SK-N-SH (cell line): ENCODE measurements around the gene CDH18. TPM values are rescaled to one million over a fixed set of nuclear protein-coding genes. Genes with fewer than 3 reads are reported as not detected.

ENCODE experiments used
- CTCF ChIA-PET: fragments of 300-600, 350-600 bp; formaldehyde crosslinking; extraction: SDS; loops from one replicate; lab custom pipeline; 2021; lab: Yijun Ruan, JAX
- POLR2A ChIA-PET: fragments of 350-600 bp; sonication (Branson Sonifier 250); formaldehyde crosslinking; extraction: SDS; loops from one replicate; lab custom pipeline; 2020; ENCODE audit warnings: antibody characterized with exemption, inconsistent platforms; lab: Yijun Ruan, JAX
- DNase-seq: peaks from one replicate; pipeline ENCODE4 v3.0.0; 2012
- H2AFZ ChIP-seq: fragments of 200-600 bp; sonication (generic); 2 replicates; pipeline ENCODE4 v1.8.1; 2016; ENCODE audit warnings: antibody characterized with exemption, mild to moderate bottlenecking, low read depth
- H3F3A ChIP-seq: fragments of 200-600 bp; sonication (generic); replicated peaks from 2 replicates; pipeline ENCODE3; 2016; ENCODE audit warnings: antibody characterized with exemption, mild to moderate bottlenecking; ENCODE audit not compliant: insufficient read depth
- H3K27ac ChIP-seq, 2 experiments: fragments of 200-500 bp in 1 of 2; fragments of 200-600 bp in 1 of 2; sonication (Bioruptor generic) in 1 of 2; sonication (generic), shearing (Covaris generic) in 1 of 2; 2 replicates each; pipeline versions ENCODE4 v1.5.1 to v1.6.1; 2014 to 2016; ENCODE audit warnings: low read depth in 2 of 2, inconsistent platforms in 1 of 2, low read length in 1 of 2, mild to moderate bottlenecking in 1 of 2, mixed read lengths in 1 of 2
- H3K27me3 ChIP-seq: fragments of 200-600 bp; sonication (generic), shearing (Covaris generic); 2 replicates; pipeline ENCODE4 v1.6.1; 2016; ENCODE audit warnings: mixed run types; ENCODE audit not compliant: insufficient read depth
- H3K36me3 ChIP-seq, 2 experiments: fragments of 200-500 bp in 1 of 2; fragments of 200-600 bp in 1 of 2; sonication (Bioruptor generic) in 1 of 2; sonication (generic) in 1 of 2; replicated peaks in 1 of 2; 2 replicates each; pipeline versions ENCODE3 to v1.5.1; 2014 to 2016; ENCODE audit warnings: low read length in 1 of 2, mild to moderate bottlenecking in 1 of 2; ENCODE audit not compliant: insufficient read depth in 2 of 2, control insufficient read depth in 1 of 2
- H3K4me1 ChIP-seq, 2 experiments: fragments of 200-500 bp in 1 of 2; fragments of 200-600 bp in 1 of 2; sonication (Bioruptor generic) in 1 of 2; sonication (generic), shearing (Covaris generic) in 1 of 2; 2 replicates each; pipeline versions ENCODE4 v1.5.1 to v1.6.1; 2014 to 2016; ENCODE audit warnings: low read depth in 1 of 2, low read length in 1 of 2, mixed run types in 1 of 2; ENCODE audit not compliant: insufficient read depth in 2 of 2, control insufficient read depth in 1 of 2
- H3K4me2 ChIP-seq: fragments of 200-600 bp; sonication (generic), shearing (Covaris generic); 2 replicates; pipeline ENCODE4 v1.6.1; 2017; ENCODE audit warnings: mixed run types
- H3K4me3 ChIP-seq, 2 experiments: fragments of 200-500 bp in 1 of 2; fragments of 200-600 bp in 1 of 2; sonication (Bioruptor generic) in 1 of 2; sonication (generic), shearing (Covaris generic) in 1 of 2; 2 replicates each; pipeline versions ENCODE4 v1.5.1 to v1.8.1; 2014 to 2016; ENCODE audit warnings: low read depth in 2 of 2, inconsistent platforms in 1 of 2, low read length in 1 of 2, mild to moderate bottlenecking in 1 of 2, mixed read lengths in 1 of 2, moderate library complexity in 1 of 2
- H3K79me2 ChIP-seq: fragments of 200-600 bp; sonication (generic); 2 replicates; pipeline ENCODE4 v1.8.1; 2017; ENCODE audit warnings: mild to moderate bottlenecking; ENCODE audit not compliant: insufficient read depth
- H3K9ac ChIP-seq: fragments of 200-600 bp; sonication (generic); 2 replicates; pipeline ENCODE4 v1.6.1; 2017; ENCODE audit warnings: mixed run types
- H3K9me2 ChIP-seq: fragments of 200-600 bp; sonication (generic); 2 replicates; pipeline ENCODE4 v1.6.1; 2017; ENCODE audit warnings: mixed run types
- H3K9me3 ChIP-seq: fragments of 200-600 bp; sonication (generic); 2 replicates; pipeline ENCODE4 v1.6.1; 2017; ENCODE audit warnings: mixed run types, mild to moderate bottlenecking, moderate library complexity
- H4K20me1 ChIP-seq: fragments of 200-600 bp; sonication (generic); 2 replicates; pipeline ENCODE4 v1.6.1; 2017; ENCODE audit warnings: mild to moderate bottlenecking, mixed run types; ENCODE audit not compliant: insufficient read depth
- CHD2 ChIP-seq: fragments of 150-350 bp; IDR thresholded peaks from 2 replicates; pipeline ENCODE4 v1.6.1; 2018; ENCODE audit warnings: low read length; ENCODE audit not compliant: partially characterized antibody
- CTCF ChIP-seq: fragments of 200-600 bp; sonication (generic); IDR thresholded peaks from 2 replicates; pipeline ENCODE4 v1.6.1; 2017; ENCODE audit warnings: antibody characterized with exemption, mild to moderate bottlenecking, moderate library complexity
- ELF1 ChIP-seq: IDR thresholded peaks from 2 replicates; pipeline ENCODE4 v1.4.0; 2012
- EZH2phosphoT487 ChIP-seq: fragments of 200-600 bp; sonication (generic); IDR thresholded peaks from 2 replicates; pipeline ENCODE4 v1.6.1; 2017; ENCODE audit warnings: low read depth, mixed run types, mild to moderate bottlenecking, antibody characterized with exemption, moderate library complexity, borderline replicate concordance
- GATA2 ChIP-seq: sonication (generic); formaldehyde crosslinking; IDR thresholded peaks from 2 replicates; pipeline ENCODE4 v1.5.0; 2020; ENCODE audit warnings: mild to moderate bottlenecking, missing genetic modification reagents
- IRF3 ChIP-seq: fragments of 150-350 bp; IDR thresholded peaks from 2 replicates; pipeline ENCODE4 v1.6.1; 2016; ENCODE audit warnings: mild to moderate bottlenecking, low read depth, low read length
- JUND ChIP-seq: IDR thresholded peaks from 2 replicates; pipeline ENCODE4 v1.4.0; 2012
- MEF2A ChIP-seq: IDR thresholded peaks from 2 replicates; pipeline ENCODE4 v1.4.0; 2012; ENCODE audit warnings: low read depth, borderline replicate concordance
- MXI1 ChIP-seq: IDR thresholded peaks from 2 replicates; pipeline ENCODE4 v1.6.1; 2012; ENCODE audit warnings: mild to moderate bottlenecking, low read depth, low read length, improper control_type of control experiment
- NFIC ChIP-seq: IDR thresholded peaks from 2 replicates; pipeline ENCODE4 v1.4.0; 2012; ENCODE audit warnings: borderline replicate concordance
- PBX3 ChIP-seq: IDR thresholded peaks from 2 replicates; pipeline ENCODE4; 2012
- POLR2AphosphoS5 ChIP-seq: IDR thresholded peaks from 2 replicates; pipeline ENCODE4 v1.6.1; 2012; ENCODE audit warnings: low read depth, low read length
- RAD21 ChIP-seq: IDR thresholded peaks from 2 replicates; pipeline ENCODE4 v1.6.1; 2012; ENCODE audit warnings: mild to moderate bottlenecking, low read length
- TCF12 ChIP-seq: IDR thresholded peaks from 2 replicates; pipeline ENCODE4 v1.4.0; 2012
- TEAD4 ChIP-seq: IDR thresholded peaks from 2 replicates; pipeline ENCODE4 v1.4.0; 2012; ENCODE audit warnings: mild to moderate bottlenecking, borderline replicate concordance; ENCODE audit not compliant: insufficient read depth
- USF1 ChIP-seq: IDR thresholded peaks from 2 replicates; pipeline ENCODE4 v1.4.0; 2012; ENCODE audit warnings: low read depth, borderline replicate concordance
- YY1 ChIP-seq: IDR thresholded peaks from 2 replicates; pipeline ENCODE4 v1.4.0; 2012; ENCODE audit warnings: low read depth, mild to moderate bottlenecking
- WGBS: methylation state at CpG from one replicate; pipeline ENCODE4 v1.1.6; 2017; ENCODE audit warnings: low lambda C conversion rate; 5-methylcytosine and 5-hydroxymethylcytosine counted together
- polyA plus RNA-seq, 3 experiments: library from polyadenylated mRNA; depleted of rRNA; stranded (reverse); fragments of >200 nt; gene quantifications; 2 replicates each; pipeline ENCODE4 v1.2.3, GENCODE V29; 2012
- TF ChIP-seq, protein P1 (sequence below): IDR thresholded peaks from 2 replicates; pipeline ENCODE4 v1.4.0; 2012; ENCODE audit warnings: low read depth, borderline replicate concordance
- TF ChIP-seq, protein P2 (sequence below): fragments of 150-350 bp; IDR thresholded peaks from 2 replicates; pipeline ENCODE4 v1.6.1; 2017; ENCODE audit warnings: antibody characterized with exemption, low read length, low read depth, borderline replicate concordance

Gene CDH18
- polyA plus RNA-seq, 1 of the 3 experiments (the other 2 are of a cell fraction), result 6.0 TPM

DNA sequence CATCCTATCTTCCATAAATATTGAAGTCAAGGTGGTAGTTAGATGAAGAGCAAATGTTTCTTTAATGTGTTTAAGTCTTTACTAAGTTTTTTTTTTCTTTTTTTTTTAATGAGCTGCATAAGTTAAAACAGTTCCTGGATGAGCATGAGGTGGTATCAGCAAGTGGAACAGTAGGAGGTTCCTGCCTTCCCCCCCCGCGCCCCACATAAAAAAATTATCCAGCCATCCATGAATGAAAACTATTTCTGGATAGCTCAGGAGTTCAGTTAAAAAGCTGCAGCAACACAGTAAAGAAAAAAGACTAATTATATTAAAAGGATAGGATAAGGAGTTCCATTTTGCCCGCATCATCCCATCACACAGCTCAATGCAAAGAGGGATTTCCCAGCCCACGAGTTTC is 349.5 kb downstream of the CDH18 start:
- Histone ChIP-seq H3K27me3 (no peaks in the 10 kb centered on the region), H3K4me2 (no peak overlapping the region), H3K9me3 (0 out of 2 replicates have a peak, but pooled peaks cover 3% of the 10 kb centered on the region), H3F3A (no peaks in the 10 kb centered on the region), H4K20me1 (no peaks in the 10 kb centered on the region), H3K27ac (no peak overlapping the region), H3K9ac (no peak overlapping the region), H2AFZ (no peak overlapping the region), H3K79me2 (no peaks in the 10 kb centered on the region), H3K36me3 (no peaks in the 10 kb centered on the region), H3K9me2 (peaks cover 4% of the 10 kb centered on the region; the same call in 1 of the 2 replicates), H3K4me1 (no peaks in the 10 kb centered on the region), H3K4me3 (no peak overlapping the region)
- no peak for DNase-seq
- CTCF ChIA-PET, result no interaction called here
- POLR2A ChIA-PET, result no interaction called here
- no peak for TF ChIP-seq GATA2 (CRISPR knock-in tag)
- no peak for TF ChIP-seq MEF2A
- no peak for TF ChIP-seq CTCF
- TF ChIP-seq TCF12, result no peak
- no peak for TF ChIP-seq EZH2phosphoT487
- TF ChIP-seq, protein P1, sequence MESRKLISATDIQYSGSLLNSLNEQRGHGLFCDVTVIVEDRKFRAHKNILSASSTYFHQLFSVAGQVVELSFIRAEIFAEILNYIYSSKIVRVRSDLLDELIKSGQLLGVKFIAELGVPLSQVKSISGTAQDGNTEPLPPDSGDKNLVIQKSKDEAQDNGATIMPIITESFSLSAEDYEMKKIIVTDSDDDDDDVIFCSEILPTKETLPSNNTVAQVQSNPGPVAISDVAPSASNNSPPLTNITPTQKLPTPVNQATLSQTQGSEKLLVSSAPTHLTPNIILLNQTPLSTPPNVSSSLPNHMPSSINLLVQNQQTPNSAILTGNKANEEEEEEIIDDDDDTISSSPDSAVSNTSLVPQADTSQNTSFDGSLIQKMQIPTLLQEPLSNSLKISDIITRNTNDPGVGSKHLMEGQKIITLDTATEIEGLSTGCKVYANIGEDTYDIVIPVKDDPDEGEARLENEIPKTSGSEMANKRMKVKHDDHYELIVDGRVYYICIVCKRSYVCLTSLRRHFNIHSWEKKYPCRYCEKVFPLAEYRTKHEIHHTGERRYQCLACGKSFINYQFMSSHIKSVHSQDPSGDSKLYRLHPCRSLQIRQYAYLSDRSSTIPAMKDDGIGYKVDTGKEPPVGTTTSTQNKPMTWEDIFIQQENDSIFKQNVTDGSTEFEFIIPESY, result no peak
- TF ChIP-seq YY1, result no peak
- no peak for TF ChIP-seq PBX3
- TF ChIP-seq USF1, result no peak
- no peak for TF ChIP-seq POLR2AphosphoS5
- TF ChIP-seq JUND, result no peak
- no peak for TF ChIP-seq ELF1
- no peak for TF ChIP-seq CHD2
- no peak for TF ChIP-seq TEAD4
- no peak for TF ChIP-seq RAD21
- no peak for TF ChIP-seq NFIC
- no peak for TF ChIP-seq MXI1
- TF ChIP-seq, protein P2, sequence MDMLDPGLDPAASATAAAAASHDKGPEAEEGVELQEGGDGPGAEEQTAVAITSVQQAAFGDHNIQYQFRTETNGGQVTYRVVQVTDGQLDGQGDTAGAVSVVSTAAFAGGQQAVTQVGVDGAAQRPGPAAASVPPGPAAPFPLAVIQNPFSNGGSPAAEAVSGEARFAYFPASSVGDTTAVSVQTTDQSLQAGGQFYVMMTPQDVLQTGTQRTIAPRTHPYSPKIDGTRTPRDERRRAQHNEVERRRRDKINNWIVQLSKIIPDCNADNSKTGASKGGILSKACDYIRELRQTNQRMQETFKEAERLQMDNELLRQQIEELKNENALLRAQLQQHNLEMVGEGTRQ, result no peak
- TF ChIP-seq IRF3, result no peak
- WGBS, result 37% methylated on average over 4 of the region's 4 CpGs
